IMR-90 (cell line): ENCODE results near the gene SBF2.
A peak's percentile ranks its signal among the peaks of the same experiment; 100 is the strongest.

Experiments
- CEBPB ChIP-seq: IDR thresholded peaks from 2 replicates; pipeline ENCODE4 v1.6.1; 2012; ENCODE audit warnings: low read depth, low read length, improper control_type of control experiment
- CTCF ChIP-seq: conservative IDR thresholded peaks from 2 replicates; pipeline ENCODE4 v1.5.1; 2012; ENCODE audit warnings: mild to moderate bottlenecking, low read depth, low read length, improper control_type of control experiment
- RFX5 ChIP-seq: IDR thresholded peaks from 2 replicates; pipeline ENCODE4 v1.8.0; 2012; ENCODE audit warnings: low read depth, mild to moderate bottlenecking, low read length, moderate library complexity
- USF2 ChIP-seq: fragments of 150-350 bp; IDR thresholded peaks from 2 replicates; pipeline ENCODE4 v1.6.1; 2017; ENCODE audit warnings: mild to moderate bottlenecking, antibody characterized with exemption, low read length, low read depth

DNA sequence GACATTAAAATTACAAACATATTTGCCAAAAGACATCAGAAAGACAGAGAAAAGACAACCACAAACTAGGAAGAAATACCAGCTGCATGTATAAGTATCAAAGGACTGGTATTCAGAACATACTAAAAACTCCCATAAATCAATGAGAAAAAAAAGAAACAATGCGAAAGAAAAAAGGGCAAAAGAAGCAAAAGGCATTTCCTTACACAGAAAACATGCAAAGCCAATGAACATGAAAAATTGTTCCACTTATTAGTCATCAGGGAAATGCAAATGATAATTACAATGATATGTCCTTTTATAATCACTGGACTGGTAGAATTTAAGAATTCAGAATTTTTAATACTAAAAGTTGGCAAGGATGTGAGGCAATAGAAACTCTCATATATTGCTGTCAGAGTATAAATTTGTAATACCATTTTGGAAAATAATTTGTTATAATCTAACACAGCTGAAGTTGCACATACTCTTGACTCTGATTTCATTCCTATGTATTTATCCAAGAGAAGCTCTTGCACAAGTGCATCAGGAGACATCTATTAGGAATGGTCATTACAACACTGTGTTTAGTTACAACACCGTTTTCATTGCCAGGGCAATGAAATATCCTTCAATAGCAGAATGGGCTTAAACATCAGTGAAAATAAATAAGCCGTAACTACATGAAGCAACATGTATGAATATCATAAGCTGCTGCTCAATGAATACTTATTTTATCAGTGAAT lies 350.5 kb downstream of the SBF2 start:
- TF ChIP-seq USF2 (no peak), CTCF (no peak), CEBPB (peak; percentile 100), RFX5 (no peak)
